HCT116 (cell line): ENCODE results near the gene HOXD8. TPM values are rescaled to one million over a fixed set of nuclear protein-coding genes. Genes with fewer than 3 reads are reported as not detected.

Experiments used
- ATAC-seq: fragments of 200-7000 bp; cut with Tn5 transposase; 2 replicates; pipeline ENCODE4 v1.9.1; 2020; ENCODE audit warnings: mild to moderate bottlenecking, moderate library complexity
- BruUV-seq: library from RNA; stranded (reverse); fragments of 400-500 nt; replicated peaks from 2 replicates; lab custom pipeline; 2021; lab: Mats Ljungman, UMichigan
- CTCF ChIA-PET: fragments of 300-600 bp; sonication (Branson Sonifier 250); formaldehyde crosslinking; loops from one replicate; lab custom pipeline; 2021; ENCODE audit warnings: antibody characterized with exemption; lab: Charles Lee
- POLR2A ChIA-PET: fragments of 300-600, 350-600 bp; sonication (Branson Sonifier 250); formaldehyde crosslinking; loops from one replicate; lab custom pipeline; 2021; ENCODE audit warnings: antibody characterized with exemption; lab: Charles Lee
- RAD21 ChIA-PET, 2 experiments: fragments of 300-600 bp; sonication (Branson Sonifier 250); formaldehyde crosslinking; loops; one replicate each; lab custom pipeline; 2023; ENCODE audit warnings: low total read pairs in 2 of 2; ENCODE audit not compliant: uncharacterized antibody in 2 of 2, unreplicated experiment in 2 of 2, low non-redundant PET in 1 of 2; lab: Charles Lee
- DNase-seq: peaks from one replicate; pipeline ENCODE4 v3.0.0-alpha.2; 2010; ENCODE audit warnings: low read depth, low spot score
- H2AFZ ChIP-seq: fragments of 200-600 bp; shearing (Covaris generic), sonication (generic); 2 replicates; pipeline ENCODE4 v1.6.1; 2017; ENCODE audit warnings: low read depth, mixed run types, mixed read lengths, antibody characterized with exemption, low read length; ENCODE audit not compliant: poor library complexity, severe bottlenecking
- H3K27ac ChIP-seq: 2 replicates; pipeline ENCODE4 v1.5.1; 2012; ENCODE audit warnings: low read depth, low read length
- H3K27me3 ChIP-seq: fragments of 200-600 bp; sonication (generic); 2 replicates; pipeline ENCODE4 v1.6.1; 2016; ENCODE audit warnings: mixed run types, low read length, mixed read lengths; ENCODE audit not compliant: insufficient read depth
- H3K36me3 ChIP-seq, 2 experiments: fragments of 200-500 bp in 1 of 2; fragments of 200-600 bp in 1 of 2; sonication (Bioruptor generic) in 1 of 2; sonication (generic) in 1 of 2; 2 replicates each; pipeline versions ENCODE4 v1.5.1 to v1.6.1; 2014 to 2016; ENCODE audit warnings: low read length in 2 of 2, inconsistent platforms in 1 of 2, mixed read lengths in 1 of 2, mixed run types in 1 of 2; ENCODE audit not compliant: insufficient read depth in 2 of 2, control insufficient read depth in 1 of 2
- H3K4me1 ChIP-seq, 2 experiments: fragments of 200-600 bp in 1 of 2; sonication (generic) in 1 of 2; 2 replicates each; pipeline versions ENCODE4 v1.5.1 to v1.6.1; 2012 to 2017; ENCODE audit warnings: low read length in 2 of 2, inconsistent platforms in 1 of 2, mild to moderate bottlenecking in 1 of 2, mixed read lengths in 1 of 2, mixed run types in 1 of 2, moderate library complexity in 1 of 2; ENCODE audit not compliant: insufficient read depth in 2 of 2, control insufficient read depth in 1 of 2
- H3K4me2 ChIP-seq: fragments of 200-600 bp; sonication (generic); 2 replicates; pipeline ENCODE4 v1.6.1; 2017; ENCODE audit warnings: mixed run types, low read length, mixed read lengths
- H3K4me3 ChIP-seq, 2 experiments: fragments of 200-600 bp in 1 of 2; sonication (generic) in 1 of 2; replicated peaks in 1 of 2; 2 replicates each; pipeline ENCODE4 v1.5.1; 2011 to 2016; ENCODE audit warnings: low read length in 2 of 2, control low read depth in 1 of 2, low read depth in 1 of 2, mild to moderate bottlenecking in 1 of 2, mixed read lengths in 1 of 2, mixed run types in 1 of 2
- H3K79me2 ChIP-seq: fragments of 200-600 bp; sonication (generic); 2 replicates; pipeline ENCODE4 v1.6.1; 2017; ENCODE audit warnings: mild to moderate bottlenecking, mixed run types, low read length, moderate library complexity, mixed read lengths; ENCODE audit not compliant: insufficient read depth
- H3K9ac ChIP-seq: fragments of 200-600 bp; sonication (generic); 2 replicates; pipeline ENCODE4 v1.6.1; 2016; ENCODE audit warnings: low read length, mixed read lengths
- H3K9me2 ChIP-seq: fragments of 200-600 bp; sonication (generic), shearing (Covaris generic); 2 replicates; pipeline ENCODE4 v1.6.1; 2017; ENCODE audit warnings: mixed run types, mild to moderate bottlenecking, moderate library complexity; ENCODE audit not compliant: insufficient read depth
- H3K9me3 ChIP-seq, 2 experiments: fragments of 200-500 bp in 1 of 2; fragments of 200-600 bp in 1 of 2; sonication (Bioruptor generic) in 1 of 2; sonication (generic) in 1 of 2; 2 replicates each; pipeline ENCODE4 v1.6.1; 2014 to 2017; ENCODE audit warnings: low read length in 2 of 2, mixed read lengths in 2 of 2, inconsistent platforms in 1 of 2, low read depth in 1 of 2, mild to moderate bottlenecking in 1 of 2, mixed run types in 1 of 2, moderate library complexity in 1 of 2; ENCODE audit not compliant: control insufficient read depth in 1 of 2, insufficient read depth in 1 of 2
- H4K20me1 ChIP-seq: fragments of 200-600 bp; sonication (generic), shearing (Covaris generic); 2 replicates; pipeline ENCODE4 v1.6.1; 2017; ENCODE audit warnings: mixed run types, mild to moderate bottlenecking, moderate library complexity; ENCODE audit not compliant: insufficient read depth
- CEBPB ChIP-seq: IDR thresholded peaks from 2 replicates; pipeline ENCODE4 v1.6.1; 2012; ENCODE audit warnings: low read depth
- ELF1 ChIP-seq: IDR thresholded peaks from 2 replicates; pipeline ENCODE4 v1.6.1; 2012; ENCODE audit warnings: low read depth, borderline replicate concordance
- EZH2 ChIP-seq: fragments of 200-600 bp; sonication (generic); IDR thresholded peaks from 2 replicates; pipeline ENCODE4 v1.6.1; 2017; ENCODE audit warnings: antibody characterized with exemption, mixed run types
- EZH2phosphoT487 ChIP-seq: fragments of 200-600 bp; IDR thresholded peaks from 2 replicates; pipeline ENCODE4 v1.6.1; 2018; ENCODE audit warnings: antibody characterized with exemption, borderline replicate concordance
- POLR2AphosphoS5 ChIP-seq: IDR thresholded peaks from 2 replicates; pipeline ENCODE4 v1.6.1; 2011; ENCODE audit warnings: mild to moderate bottlenecking, low read depth, low read length, moderate library complexity
- RAD21 ChIP-seq: IDR thresholded peaks from 2 replicates; pipeline ENCODE4 v1.6.1; 2012; ENCODE audit warnings: low read depth, mild to moderate bottlenecking
- SIN3A ChIP-seq: IDR thresholded peaks from 2 replicates; pipeline ENCODE4 v1.6.1; 2012; ENCODE audit warnings: low read depth
- SP1 ChIP-seq: IDR thresholded peaks from 2 replicates; pipeline ENCODE4 v1.6.1; 2012; ENCODE audit warnings: low read depth
- SRF ChIP-seq: IDR thresholded peaks from 2 replicates; pipeline ENCODE4 v1.6.1; 2012; ENCODE audit warnings: low read depth
- YY1 ChIP-seq: IDR thresholded peaks from 2 replicates; pipeline ENCODE4 v1.6.1; 2011; ENCODE audit warnings: low read length, low read depth, moderate library complexity, mild to moderate bottlenecking; ENCODE audit not compliant: insufficient replicate concordance; ENCODE audit errors: extremely low read depth
- ZNF274 ChIP-seq: fragments of 200-500 bp; sonication (Bioruptor generic); IDR thresholded peaks from 2 replicates; pipeline ENCODE4 v1.6.1; 2014; ENCODE audit warnings: mild to moderate bottlenecking, low read depth, low read length, inconsistent platforms
- intact Hi-C: fragments of 100-400 bp; cut with micrococcal nuclease; formaldehyde crosslinking; loops from 2 replicates; pipeline ENCODE4 v1.10.0; 2022
- total RNA-seq: library from RNA; stranded (reverse); gene quantifications from one replicate; pipeline ENCODE4 v1.2.1, GENCODE V29; 2021; ENCODE audit not compliant: unreplicated experiment
- TF ChIP-seq, protein P1 (sequence below): IDR thresholded peaks from 2 replicates; pipeline ENCODE4 v1.6.1; 2011; ENCODE audit warnings: mild to moderate bottlenecking, low read length, moderate library complexity; ENCODE audit not compliant: insufficient replicate concordance; ENCODE audit errors: extremely low read depth
- TF ChIP-seq, protein P2 (sequence below): IDR thresholded peaks from 2 replicates; pipeline ENCODE4 v1.6.1; 2012
- TF ChIP-seq, protein P3 (sequence below): IDR thresholded peaks from 2 replicates; pipeline ENCODE4 v1.6.1; 2012

The HOXD8 gene
- total RNA-seq, 1 experiment from 2014 or later: 6.0 TPM

DNA sequence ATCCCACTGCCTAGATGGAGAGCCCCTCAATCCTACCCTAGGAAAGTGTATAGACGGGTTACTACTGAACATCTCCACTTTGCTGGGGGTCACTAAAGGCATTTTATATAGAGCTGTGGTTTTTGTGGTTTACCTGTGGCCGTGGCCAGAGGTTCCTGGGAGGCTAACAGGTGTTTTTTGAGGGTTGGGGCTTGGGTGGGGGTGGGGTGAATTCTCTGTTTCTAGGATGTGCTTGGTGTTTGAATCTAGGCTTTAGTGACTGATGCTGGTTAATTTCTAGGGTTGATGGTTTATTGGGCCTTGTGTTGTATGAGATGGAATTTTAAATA is 7.7 kb downstream of the HOXD8 start:
- Histone ChIP-seq H3K9ac (peak overlapping the region; percentile 58), H3K4me3 (peak overlapping the region; percentile 52 to 61), H3K36me3 (no peaks in the 10 kb centered on the region), H3K4me2 (peak overlapping the region; percentile 75), H3K9me3 (no peaks in the 10 kb centered on the region), H3K27ac (no peak overlapping the region), H3K79me2 (no peaks in the 10 kb centered on the region), H3K9me2 (no peaks in the 10 kb centered on the region), H2AFZ (no peak overlapping the region), H3K4me1 (peaks cover 5 to 22% of the 10 kb centered on the region in 2 experiments; a peak in 3 of 4 replicates), H3K27me3 (no peaks in the 10 kb centered on the region), H4K20me1 (no peaks in the 10 kb centered on the region)
- ATAC-seq (no peak), DNase-seq (no peak)
- TF ChIP-seq EZH2 (no peak), ELF1 (no peak), POLR2AphosphoS5 (no peak), CEBPB (no peak)
- TF ChIP-seq, protein P1, sequence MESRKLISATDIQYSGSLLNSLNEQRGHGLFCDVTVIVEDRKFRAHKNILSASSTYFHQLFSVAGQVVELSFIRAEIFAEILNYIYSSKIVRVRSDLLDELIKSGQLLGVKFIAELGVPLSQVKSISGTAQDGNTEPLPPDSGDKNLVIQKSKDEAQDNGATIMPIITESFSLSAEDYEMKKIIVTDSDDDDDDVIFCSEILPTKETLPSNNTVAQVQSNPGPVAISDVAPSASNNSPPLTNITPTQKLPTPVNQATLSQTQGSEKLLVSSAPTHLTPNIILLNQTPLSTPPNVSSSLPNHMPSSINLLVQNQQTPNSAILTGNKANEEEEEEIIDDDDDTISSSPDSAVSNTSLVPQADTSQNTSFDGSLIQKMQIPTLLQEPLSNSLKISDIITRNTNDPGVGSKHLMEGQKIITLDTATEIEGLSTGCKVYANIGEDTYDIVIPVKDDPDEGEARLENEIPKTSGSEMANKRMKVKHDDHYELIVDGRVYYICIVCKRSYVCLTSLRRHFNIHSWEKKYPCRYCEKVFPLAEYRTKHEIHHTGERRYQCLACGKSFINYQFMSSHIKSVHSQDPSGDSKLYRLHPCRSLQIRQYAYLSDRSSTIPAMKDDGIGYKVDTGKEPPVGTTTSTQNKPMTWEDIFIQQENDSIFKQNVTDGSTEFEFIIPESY: no peak
- TF ChIP-seq, protein P2, sequence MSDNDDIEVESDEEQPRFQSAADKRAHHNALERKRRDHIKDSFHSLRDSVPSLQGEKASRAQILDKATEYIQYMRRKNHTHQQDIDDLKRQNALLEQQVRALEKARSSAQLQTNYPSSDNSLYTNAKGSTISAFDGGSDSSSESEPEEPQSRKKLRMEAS: no peak
- intact Hi-C loops: no loop called here
- RAD21 ChIA-PET: interaction anchor here in 1 of 2 experiments (1.3 kb wide), 1 partner anchor 318 kb away, joined by 3 read pairs; no protein-coding TSS in a partner anchor
- no TSS peak for BruUV-seq
- POLR2A ChIA-PET: no interaction called here
- CTCF ChIA-PET: interaction anchor here (1.1 to 1.4 kb wide), 4 partner anchors 10 to 515 kb away, joined by 4 to 5 read pairs (median 4); no protein-coding TSS in a partner anchor

DNA sequence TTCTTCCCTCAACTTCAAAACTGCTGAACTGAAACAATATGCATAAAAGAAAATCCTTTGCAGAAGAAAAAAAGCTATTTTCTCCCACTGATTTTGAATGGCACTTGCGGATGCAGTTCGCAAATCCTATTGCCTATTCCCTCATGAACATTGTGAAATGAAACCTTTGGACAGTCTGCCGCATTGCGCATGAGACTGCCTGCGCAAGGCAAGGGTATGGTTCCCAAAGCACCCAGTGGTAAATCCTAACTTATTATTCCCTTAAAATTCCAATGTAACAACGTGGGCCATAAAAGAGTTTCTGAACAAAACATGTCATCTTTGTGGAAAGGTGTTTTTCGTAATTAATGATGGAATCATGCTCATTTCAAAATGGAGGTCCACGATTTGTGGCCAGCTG is 8.4 kb downstream of the HOXD8 start:
- Histone ChIP-seq H3K36me3 (no peaks in the 10 kb centered on the region), H3K79me2 (no peaks in the 10 kb centered on the region), H3K27ac (no peak overlapping the region), H2AFZ (no peak overlapping the region), H3K4me3 (no peak overlapping the region), H3K9me2 (no peaks in the 10 kb centered on the region), H3K4me1 (peaks cover 5 to 22% of the 10 kb centered on the region in 2 experiments; a peak in 3 of 4 replicates), H3K9ac (no peak overlapping the region), H4K20me1 (no peaks in the 10 kb centered on the region), H3K4me2 (no peak overlapping the region), H3K9me3 (no peaks in the 10 kb centered on the region), H3K27me3 (no peaks in the 10 kb centered on the region)
- CTCF ChIA-PET: interaction anchor here (1.1 to 1.4 kb wide), 3 partner anchors 11 to 515 kb away, joined by 4 read pairs; no protein-coding TSS in a partner anchor
- ATAC-seq (no peak), DNase-seq (no peak)
- RAD21 ChIA-PET: interaction anchor here (1.3 kb wide), 2 partner anchors 317 kb away, joined by 3 read pairs; no protein-coding TSS in a partner anchor
- POLR2A ChIA-PET: no interaction called here
- no TSS peak for BruUV-seq
- intact Hi-C loops: no loop called here
- TF ChIP-seq ZNF274 (no peak), POLR2AphosphoS5 (no peak), SP1 (no peak), SIN3A (no peak), RAD21 (no peak), EZH2phosphoT487 (no peak), YY1 (no peak), SRF (no peak)
- TF ChIP-seq, protein P3, sequence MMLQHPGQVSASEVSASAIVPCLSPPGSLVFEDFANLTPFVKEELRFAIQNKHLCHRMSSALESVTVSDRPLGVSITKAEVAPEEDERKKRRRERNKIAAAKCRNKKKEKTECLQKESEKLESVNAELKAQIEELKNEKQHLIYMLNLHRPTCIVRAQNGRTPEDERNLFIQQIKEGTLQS: no peak
- TF ChIP-seq, protein P1: no peak
